Stimulated activated CD4-positive, alpha-beta T cell treated with anti-CD3 and anti-CD28 coated beads, Interleukin-12 subunit alpha, Interleukin-12 subunit beta, amount 100 ng/mL, for 24 hours (primary cell): Measurements from ENCODE around the gene SLC35A1.
"Not testable (repeated sequence)": the region's sequence is repeated elsewhere in the genome, so short reads cannot be mapped to it uniquely, and the experiment has no call there.

Experiments used
- DNase-seq, 2 experiments: peaks; one replicate each; pipeline ENCODE4 v3.0.0-alpha.2; 2020; ENCODE audit warnings: low read depth in 2 of 2

Gene SLC35A1, protein sequence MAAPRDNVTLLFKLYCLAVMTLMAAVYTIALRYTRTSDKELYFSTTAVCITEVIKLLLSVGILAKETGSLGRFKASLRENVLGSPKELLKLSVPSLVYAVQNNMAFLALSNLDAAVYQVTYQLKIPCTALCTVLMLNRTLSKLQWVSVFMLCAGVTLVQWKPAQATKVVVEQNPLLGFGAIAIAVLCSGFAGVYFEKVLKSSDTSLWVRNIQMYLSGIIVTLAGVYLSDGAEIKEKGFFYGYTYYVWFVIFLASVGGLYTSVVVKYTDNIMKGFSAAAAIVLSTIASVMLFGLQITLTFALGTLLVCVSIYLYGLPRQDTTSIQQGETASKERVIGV

DNA sequence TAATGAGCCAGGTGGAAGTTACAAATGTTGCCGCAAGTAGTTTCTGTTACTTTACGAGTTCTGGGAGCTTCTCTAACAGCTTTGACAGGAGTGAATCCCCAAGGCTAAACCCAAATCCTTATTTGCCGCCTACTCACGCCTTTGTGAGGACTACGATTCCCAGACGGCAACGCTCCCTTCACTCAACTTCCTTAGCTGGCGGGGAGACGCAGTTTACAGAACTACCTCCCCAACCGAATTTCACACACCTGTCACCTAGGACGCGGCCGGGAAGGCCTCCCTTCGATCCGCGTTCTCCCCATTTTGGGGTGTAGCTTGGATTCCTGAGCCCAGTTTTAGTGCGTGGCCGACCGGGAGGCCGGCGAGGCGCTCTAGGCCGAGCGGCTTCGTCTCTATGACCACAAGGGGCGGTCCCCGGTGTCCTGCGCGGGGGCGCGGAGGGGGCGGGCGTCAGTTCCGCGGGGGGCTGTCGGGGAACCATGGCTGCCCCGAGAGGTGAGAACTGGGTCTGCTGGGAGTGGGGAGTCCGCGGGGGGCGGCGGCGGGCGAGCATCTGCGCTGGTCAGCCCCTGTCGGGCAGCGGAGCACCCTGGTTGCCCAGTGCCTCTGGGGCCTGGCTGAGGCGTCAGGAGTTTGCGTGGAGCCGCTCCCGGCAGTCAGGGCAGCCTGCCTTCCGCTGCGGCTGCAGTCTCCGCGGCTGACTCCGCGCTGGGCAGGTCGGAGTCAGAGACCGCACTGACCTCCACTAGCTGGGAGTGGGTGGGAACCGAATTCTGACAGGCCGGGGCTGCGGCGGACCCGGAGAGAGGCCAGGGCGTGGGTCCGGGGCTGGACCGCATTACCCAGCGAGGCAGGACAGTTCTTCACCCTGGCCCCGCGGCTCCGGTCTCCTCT, at the start of gene SLC35A1:
SLC35A1 (plus strand) TSS at position 450 of the 894 bp plus-strand sequence; CDS start at position 480, 30 bp downstream.
- peak; percentile 74 to 79 for DNase-seq

DNA sequence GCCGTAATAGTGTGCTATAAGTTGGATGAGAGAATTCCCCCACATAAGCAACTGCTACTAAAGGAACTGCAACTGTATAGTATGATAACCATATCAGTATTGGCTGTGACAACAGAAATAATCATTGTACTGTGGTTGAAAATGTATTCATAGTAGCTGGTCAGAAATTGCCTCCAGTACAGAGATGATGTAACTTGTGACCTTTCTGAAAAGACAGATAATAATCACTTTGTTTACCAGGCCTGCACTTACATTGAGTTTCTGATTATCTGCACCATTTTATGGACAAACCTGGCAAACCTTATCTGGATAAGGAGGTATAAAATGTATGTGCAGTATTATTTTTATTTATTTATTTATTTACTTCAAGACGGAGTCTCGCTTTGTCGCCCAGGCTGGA, 46.0 kb upstream of the SLC35A1 start:
- DNase-seq = no peak

DNA sequence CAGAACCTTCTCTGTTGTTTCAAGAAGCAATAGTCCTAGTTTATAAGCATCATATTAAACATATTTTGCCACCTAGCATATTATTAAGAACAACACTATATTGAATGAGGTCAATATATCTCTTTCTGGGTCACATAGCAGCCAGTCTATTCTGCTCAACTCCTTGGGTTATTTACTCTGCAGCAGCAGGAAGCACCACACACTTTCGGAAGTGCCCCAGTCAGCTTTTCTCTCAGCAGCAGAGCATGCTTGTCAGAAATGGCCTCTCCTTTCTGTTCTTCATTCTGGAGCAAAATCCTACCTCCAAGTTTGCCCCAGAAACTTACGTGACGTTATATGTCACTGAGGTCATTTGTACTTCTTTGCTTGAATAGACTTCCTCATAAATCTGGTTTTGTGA, 42.3 kb upstream of the SLC35A1 start:
- no peak for DNase-seq

DNA sequence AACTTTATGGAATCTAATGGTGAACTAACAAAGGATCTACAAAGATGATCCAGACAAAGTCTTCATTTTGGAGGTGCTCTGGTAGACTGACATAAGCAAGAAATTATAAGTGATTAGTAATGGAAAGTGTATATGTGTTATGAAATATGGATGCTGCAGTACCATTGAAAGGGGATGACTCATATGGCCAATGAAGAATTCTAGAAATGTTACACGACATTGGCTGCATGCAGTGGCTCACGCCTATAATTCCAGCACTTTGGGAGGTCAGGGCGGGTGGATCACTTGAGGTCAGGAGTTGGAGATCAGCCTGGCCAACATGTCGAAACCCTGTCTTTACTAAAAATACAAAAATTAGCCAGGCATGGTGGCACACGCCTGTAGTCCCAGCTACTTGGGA, 41.5 kb upstream of the SLC35A1 start:
- DNase-seq = no peak

DNA sequence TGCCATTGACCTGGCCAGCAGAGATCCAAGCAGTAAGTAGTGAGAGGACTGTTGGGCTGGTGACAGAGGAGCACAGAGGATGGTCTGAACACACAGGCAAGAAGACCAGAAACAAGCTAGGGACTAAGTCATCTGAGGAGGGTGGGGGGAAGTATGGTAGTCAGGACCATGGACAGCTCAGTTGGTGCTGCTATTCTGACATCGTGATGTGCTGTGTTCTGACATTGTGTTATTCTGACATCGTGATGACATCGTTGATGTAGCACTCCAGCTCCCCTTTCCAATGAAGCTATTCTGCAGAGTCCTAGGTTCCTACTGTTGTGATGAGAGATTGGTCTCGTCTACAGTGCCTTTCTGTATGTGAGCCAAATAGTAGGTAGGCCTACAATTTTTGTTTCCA, 36.3 kb upstream of the SLC35A1 start:
- peak; percentile 9 to 14 for DNase-seq

DNA sequence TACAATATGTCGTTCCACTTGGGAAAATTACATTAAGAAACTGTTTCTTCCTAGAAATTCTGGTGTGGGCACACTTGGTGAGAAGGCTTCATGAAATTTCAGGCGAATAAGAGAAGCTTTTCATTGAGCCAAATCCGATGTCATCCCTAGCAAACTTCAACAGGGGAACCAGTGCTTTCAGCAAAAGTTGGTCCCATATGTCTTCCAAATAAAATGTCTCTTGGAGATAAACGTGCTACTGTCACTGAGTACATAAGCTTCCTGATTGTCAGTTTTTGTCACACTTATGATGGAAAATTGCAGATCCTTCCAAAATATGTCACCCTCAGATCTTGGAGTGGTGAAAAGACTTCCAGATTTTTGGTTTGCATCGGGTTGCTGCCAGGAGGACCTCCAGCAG, 31.1 kb upstream of the SLC35A1 start:
- no peak for DNase-seq

DNA sequence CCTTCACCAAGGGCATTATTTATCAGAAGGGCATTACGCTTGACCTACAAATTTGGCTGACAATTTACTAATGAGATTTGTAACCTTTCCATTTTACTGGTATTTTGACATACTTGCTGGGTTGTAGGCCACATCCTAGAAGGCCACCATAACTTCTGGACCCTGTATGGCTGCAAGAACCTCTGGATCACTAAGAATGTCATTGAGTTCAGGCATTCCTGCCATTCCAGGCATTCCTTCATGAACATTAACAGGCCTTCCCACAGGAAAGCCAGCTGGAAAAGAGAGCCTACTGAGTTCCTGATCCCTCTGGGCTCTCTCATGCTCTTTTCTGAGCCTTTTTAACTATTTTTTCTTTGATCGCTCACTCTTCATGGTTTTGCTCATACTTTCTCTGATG, 28.4 kb upstream of the SLC35A1 start:
- DNase-seq = no peak

DNA sequence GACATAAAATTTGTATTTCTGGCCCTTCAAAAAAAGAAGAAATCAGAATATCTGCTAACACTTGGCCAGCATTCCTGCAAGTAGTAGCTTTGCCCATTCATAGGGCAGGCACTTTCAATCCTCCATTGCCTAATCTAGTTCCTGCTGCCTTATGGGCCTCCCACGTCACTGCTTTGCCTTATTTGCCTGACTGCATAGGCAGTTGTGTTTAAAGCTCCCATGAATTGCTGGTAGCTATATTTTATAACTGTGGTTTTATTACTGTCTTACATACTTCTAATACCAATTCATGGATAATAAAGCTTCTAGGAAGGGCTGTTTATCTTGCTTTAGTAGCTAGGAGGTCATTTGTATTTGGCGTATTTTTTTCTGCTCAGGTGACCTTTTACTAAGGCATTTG, 7.7 kb upstream of the SLC35A1 start:
- no peak for DNase-seq

DNA sequence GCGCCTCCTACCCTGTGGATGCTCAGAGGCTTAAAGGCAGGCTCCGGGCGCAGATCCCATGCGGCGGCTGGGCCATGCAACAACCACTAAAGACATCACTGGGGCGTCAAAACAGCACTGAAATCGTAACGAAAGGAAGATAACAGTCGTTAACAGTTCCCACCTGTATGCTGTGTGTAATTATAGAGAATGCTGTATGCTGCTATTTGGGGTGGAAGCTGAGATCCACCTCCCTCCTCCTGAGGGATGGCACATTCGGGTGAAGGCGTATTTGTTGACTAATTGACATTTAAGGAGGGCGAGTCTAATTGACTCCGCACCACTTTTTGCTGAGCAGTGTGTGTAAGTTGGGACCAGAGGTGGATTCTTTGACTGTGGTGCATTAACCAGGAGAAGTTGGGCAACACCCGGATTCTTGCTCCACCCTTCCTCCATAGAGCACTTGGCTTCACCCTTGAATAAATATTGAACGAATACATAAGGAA, 687 bp downstream of the SLC35A1 start:
- no peak for DNase-seq

DNA sequence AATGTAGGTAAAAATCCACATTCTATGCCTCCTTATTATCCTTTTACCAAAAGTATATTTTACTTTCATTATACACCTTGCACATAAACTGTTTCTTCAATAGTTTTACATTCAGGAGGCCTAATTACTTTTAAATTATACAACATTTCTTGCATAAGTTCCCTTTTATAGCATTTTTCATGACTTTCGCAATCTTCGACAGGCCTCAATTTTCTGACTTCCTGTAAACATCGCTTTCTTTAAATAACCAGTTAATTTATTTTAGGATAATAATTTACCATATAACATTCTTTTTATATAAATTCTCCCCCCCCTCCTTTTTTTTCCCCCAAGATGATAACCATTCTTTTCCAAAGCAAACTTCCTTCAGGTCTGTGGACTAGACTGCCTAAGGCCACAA, 9.2 kb downstream of the SLC35A1 start:
- DNase-seq = no peak

DNA sequence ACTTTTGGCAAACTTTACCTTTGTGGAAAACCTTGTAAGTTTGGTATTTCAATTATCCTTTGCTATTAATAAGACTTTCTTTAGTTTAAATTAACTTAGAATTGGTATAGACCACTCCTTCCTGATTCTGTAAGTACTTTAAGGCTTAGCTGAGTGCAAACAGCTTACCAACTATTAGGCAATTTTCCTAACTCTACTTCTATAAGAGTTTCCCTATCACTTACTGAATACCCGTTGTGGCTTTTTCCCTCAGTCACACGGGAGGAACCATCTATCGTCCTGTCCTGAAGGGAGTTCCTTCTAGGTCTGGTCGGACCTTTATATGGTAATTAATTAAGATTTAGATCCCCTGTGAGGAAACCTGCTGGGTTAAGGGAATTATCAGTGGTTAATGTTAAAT, 9.6 kb downstream of the SLC35A1 start:
- no peak for DNase-seq

DNA sequence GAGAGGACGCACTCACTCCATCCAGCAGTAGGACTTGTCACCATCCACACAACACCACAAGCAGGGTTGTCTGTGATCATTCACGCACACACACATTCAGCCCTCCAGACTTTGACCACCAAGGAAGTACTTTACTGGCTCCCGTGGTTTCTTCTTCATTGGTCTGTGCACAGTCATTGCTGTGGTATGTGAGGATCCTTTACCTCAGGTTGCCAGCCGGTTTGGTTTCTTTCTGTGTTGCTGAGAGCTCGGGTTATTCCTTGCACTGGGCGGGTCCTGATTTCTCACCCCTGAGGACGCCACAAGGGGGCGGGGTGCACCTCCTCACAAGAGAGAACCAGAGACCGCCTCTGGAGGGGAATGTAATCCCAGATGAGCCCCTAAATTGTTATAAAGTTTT, 11.2 kb downstream of the SLC35A1 start:
- DNase-seq = no peak

DNA sequence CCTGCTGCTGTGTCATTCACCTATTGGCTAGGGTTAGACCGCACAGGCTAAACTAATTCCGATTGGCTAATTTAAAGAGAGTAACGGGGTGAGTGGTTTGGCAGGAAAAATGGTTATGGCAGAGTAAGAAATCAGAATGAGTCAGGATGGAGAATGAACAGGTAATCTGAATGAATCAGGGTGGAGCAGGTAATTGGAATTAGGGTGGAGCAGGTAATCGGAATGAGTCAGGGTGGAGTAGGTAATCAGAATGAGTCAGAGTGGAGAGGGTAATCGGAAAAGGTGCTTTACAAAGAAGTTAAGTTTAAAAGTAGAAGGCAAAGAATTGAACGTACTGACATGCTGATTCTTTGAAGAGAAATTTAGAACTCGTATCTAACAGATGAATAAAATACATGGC, 11.7 kb downstream of the SLC35A1 start:
- no peak for DNase-seq

DNA sequence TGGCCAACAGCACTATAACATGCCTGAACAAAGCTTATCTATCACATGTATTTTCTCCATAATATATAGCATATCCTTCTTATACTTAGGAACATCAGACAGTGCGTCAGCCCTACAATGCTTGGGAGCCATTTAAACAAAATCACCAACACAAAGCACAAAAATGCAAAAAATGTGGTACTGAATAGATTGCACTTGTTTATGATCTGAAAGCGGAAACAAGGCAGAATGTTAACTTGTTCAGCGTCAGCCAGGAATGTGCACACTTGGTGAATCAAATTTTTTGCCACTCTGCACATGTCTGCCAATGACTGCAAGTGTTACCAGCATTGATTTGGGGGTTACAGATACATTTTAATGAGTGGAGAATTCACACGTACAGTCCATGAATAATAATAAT, 14.8 kb downstream of the SLC35A1 start:
- no peak for DNase-seq

DNA sequence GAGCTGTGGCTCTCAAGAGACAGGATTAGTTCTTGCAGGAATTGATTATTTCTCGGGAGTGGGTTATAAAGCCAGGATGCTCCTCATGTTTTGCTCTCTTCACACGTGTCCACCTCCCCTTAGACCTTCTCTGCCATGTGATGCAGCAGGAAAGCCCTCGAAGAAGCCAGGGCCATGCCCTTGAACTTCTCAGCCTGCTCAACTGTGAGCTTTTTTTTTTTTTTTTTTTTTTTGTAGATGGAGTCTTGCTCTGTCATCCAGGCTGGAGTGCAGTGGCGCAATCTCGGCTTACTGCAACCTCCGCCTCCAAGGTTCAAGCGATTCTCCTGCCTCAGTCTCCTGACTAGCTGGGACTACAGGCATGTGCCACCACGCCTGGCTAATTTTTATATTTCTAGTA, 16.6 kb downstream of the SLC35A1 start:
- not testable (repeated sequence) for DNase-seq

DNA sequence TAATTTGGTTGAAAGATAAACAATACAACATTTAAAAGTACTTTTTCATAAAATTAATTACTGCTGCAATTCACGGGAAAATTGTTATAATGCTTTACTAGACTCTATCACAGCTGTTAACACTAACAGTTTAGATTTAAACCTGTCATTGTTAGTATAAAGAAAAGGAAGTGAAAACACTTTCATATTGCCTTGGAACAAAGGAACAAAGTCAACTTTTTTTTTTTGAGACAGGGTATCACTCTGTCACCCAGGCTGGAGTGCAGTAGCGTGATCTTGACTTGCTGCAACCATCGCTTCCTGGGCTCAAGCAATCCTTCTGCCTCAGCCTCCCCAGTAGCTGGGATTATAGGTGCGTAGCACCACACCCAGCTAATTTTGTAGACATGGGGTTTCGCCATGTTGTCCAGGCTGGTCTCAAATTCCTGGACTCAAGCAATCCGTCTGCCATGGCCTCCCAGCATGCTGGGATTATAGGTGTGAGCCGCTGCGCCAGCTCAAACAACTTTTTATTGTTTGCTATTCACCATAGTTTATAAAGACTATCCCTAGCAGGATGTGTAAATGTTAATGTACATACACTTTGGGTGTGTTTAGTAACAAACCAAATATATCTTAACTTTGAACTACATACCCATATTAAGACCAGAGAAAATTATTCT, 22.1 kb downstream of the SLC35A1 start:
- no peak for DNase-seq

DNA sequence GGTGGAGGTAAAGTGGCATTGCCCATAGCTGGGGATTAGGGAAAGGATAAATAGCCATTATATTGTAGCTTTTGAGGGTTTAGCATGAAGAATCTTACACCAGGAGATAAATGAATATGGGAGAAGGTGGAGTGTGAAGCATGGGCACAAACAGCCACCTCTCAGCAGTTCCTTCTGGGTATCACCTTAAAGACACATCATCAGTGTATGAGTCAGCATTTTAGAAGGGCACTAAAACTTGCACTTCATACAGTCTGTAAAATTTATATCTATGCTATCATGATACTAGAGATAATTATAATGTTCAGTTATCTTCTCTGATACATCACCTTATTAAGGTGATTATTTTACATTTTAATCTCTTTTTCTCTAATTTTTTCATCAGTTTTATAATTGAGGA, 25.3 kb downstream of the SLC35A1 start:
- DNase-seq = no peak

DNA sequence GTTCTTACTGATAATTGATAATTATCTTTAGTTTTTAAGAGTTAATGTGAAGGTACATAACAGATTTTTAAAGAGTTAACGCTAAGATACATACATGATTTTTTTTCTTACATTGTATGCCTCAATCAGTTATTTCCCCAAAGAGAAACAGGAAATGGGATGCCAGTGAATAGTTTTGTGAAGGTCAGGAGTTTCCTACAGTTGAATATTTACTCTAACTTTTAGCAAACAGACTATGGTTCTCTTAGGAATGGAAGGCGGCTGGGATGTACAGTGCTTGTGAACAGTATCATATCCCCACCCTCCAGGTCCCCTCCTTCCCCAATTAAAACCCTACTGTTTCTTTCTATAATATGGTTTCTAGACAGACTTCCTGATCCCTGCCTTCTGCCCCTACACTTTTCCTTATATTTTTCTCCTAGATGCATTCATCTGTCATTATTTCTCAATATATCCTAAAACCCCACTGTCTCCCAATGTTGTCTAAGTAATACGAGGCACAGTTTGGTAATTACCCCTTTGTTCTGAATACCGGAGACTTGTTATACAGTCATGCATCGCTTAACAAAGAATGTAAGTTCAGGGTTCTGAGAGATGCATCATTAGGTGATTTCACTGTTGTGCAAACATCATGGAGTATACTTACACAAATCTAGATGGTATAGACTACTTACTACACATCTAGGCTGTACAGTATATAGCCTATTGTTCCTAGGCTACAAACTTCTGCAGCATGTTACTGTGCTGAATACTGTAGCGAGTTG, 29.2 kb downstream of the SLC35A1 start:
- DNase-seq = no peak

DNA sequence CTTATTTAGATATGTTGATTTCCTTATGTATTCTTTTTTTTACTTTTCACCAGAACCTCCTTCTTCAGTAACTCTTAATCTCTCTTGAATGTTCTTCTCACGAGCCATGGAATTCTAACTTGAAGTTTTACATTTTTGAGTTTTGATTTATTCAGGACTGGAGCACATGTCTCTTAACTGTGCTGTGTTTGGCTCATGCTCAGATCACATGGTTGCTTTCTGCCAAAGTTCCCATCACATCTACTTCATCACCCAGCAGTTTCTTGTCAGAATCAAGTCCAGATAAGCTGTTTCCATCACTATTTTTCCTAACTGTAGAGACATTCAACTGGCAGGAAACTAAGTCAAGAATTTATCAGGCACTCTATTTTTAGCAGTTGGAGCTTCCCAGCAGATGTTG, 31.7 kb downstream of the SLC35A1 start:
- DNase-seq = no peak

DNA sequence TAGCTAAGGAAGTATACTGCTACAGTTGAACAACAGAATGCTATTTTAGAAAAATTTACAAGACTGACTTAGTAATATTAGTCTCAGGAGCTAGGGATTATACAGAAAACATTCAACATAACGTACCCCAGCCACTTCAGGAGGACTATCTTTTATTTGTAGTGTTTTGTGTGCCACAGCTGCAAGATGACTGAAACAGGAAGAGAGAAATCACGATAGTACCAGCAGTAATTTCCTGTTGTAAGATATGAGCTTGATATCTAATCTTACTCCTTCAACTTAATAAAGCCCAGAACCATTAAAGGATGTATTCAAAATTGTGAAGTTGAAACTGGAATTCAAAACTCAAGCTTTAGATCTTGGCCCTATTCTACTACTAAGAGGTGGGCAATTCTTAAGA, 42.1 kb downstream of the SLC35A1 start:
- DNase-seq = no peak

DNA sequence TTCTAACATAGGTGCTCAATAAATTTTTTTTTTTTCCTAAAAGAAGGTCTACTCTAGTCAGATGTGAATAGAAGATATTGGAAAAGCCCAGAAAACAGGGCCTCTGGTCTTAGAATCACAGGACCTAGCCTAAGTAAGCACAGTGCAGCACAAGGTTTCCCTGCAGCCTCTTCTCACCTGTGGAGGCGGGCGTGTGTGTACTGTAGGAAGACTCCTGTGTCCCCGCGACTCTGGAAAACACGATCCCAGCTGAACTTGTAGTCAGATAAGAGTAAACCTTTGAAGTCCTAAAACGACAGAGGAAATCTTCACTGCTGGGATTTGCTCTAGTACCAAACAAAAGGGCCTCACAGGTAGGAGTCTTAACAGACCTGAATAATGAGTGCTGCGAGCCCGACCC, 45.7 kb downstream of the SLC35A1 start:
- no peak for DNase-seq

DNA sequence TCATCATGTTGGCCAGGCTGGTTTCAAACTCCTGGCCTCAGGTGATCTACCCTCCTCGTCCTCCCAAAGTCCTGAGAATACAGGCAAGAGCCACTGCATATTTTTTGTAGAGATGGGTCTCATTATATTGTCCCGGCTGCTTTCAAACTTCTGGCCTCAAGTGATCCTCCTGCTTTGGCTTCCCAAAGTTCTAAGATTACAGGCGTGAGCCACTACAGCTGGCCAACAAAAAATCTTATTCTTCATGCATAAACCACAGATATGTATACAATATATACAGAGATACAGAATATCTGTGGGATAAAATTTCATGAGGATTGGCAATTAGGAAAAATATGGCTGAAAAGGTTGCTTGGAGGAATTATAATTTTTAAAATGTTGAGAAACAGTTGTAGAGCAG, 49.9 kb downstream of the SLC35A1 start:
- no peak for DNase-seq
